Posterior vena cava (tissue), 2 donors: ENCODE data around the gene CCDC57. TPM values are rescaled to one million over a fixed set of nuclear protein-coding genes. Genes with fewer than 3 reads are reported as not detected.
A peak's percentile ranks its signal among the peaks of the same experiment; 100 is the strongest.
"Not testable (repeated sequence)": the region's sequence is repeated elsewhere in the genome, so short reads cannot be mapped to it uniquely, and the experiment has no call there.

Experiments
- DNase-seq: peaks from one replicate; pipeline ENCODE4 v3.0.0-alpha.2; 2020; ENCODE audit warnings: low spot score
- intact Hi-C, 2 donors: fragments of 100-400 bp; cut with DNase I; formaldehyde crosslinking; loops; one replicate each; pipeline versions ENCODE4 v1.14.1 to v1.14.2; 2022 to 2023
- long read RNA-seq, 2 donors: library from polyadenylated mRNA; unstranded; transcript quantifications; one replicate each; pipeline ENCODE4 v2.0.0, GENCODE V29; 2020 to 2021
- total RNA-seq, 2 donors: library from RNA; stranded (reverse); fragmentation: NEBNext Ultra II Directional; extraction: Animal tissue kit (Norgen Biotek cat#: 25700); gene quantifications; one replicate each; pipeline ENCODE4 v1.2.1, GENCODE V29; 2021
- donor health status: DM: yes; HTN: yes; CAD: no.
- donor health status: DM: yes; HTN: yes; CAD: no.

Gene CCDC57
- total RNA-seq: 10 to 100 TPM; 20.3 to 28.5 TPM
- long read RNA-seq, donor 1, partial matches to known transcripts: 4 of 8 reads
- long read RNA-seq, donor 1, other reads (novel, unspliced or antisense): 4 of 8 reads
- long read RNA-seq, donor 2, partial matches to known transcripts: 1 of 10 reads
- long read RNA-seq, donor 2, other reads (novel, unspliced or antisense): 8 of 10 reads

DNA sequence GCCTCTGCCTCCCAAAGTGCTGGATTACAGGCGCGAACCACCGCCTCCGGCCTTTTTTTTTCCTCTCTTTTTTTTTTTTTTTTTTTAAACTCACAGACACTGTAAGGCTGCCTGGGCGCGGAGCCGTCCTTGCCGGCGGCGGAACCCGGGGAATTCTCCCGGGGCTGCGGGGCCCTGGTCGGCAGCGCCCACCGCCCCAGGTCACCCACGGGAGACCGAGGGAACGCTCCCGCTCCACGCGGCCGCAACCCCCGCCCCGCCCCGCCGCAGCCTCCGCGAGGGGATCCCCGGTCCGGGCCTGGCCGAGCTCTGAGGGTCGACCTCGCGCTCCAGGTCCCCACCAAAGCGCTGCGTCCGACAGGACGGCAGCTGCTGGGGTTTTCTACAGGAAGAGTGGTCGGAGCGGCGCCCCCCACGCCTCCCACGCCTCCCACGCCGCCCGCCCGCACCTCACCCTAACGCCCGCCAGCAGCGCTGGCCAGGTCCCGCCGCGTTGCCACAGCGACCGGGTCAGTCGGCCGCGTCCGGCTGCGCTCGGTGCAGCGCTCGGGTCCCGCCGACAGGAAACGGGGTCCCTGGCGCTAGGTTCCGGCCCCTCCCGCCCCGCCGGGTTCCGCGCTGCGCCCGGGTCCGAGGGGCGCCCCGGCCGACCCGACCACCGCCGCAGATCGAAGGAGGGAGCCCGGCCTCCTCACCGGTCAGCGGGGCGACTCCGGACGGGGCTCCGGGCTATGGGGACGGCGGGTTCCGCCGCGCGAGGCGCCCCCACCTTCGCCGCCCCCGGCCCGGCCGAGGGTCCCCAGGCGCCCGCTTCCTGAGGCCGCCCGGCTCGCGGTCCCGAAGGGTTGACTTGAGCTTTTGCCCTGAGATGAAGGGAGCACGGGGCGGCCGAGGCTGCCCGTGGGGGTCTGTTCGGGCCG is at the start of gene CCDC57:
TSS of gene CCDC57 (minus strand) at position 512 of the 920 bp plus-strand sequence. CDS start 10,898 bp downstream, outside the sequence.
- intact Hi-C loops: no loop called here
- DNase-seq: peak; percentile 93

DNA sequence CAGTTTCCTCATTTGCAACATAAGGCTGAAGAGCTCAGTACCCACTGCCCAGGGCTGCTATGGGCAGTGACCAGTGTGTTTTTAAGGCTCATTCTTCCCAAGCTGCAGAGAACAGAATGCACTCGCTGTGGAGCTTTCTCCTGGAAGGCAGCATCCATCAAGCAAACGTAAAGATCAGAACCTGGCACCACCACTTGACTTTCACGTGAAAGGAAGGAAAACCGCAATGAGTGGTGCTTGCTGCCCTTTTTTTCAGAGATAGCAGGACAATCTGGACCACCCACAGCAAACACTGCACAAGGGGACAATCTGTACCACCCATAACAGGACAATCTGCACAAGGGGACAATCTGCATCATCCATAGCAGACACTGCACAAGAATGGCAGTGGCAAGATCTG is 49.7 kb upstream of the CCDC57 start:
- intact Hi-C loops: no loop called here
- DNase-seq: no peak

DNA sequence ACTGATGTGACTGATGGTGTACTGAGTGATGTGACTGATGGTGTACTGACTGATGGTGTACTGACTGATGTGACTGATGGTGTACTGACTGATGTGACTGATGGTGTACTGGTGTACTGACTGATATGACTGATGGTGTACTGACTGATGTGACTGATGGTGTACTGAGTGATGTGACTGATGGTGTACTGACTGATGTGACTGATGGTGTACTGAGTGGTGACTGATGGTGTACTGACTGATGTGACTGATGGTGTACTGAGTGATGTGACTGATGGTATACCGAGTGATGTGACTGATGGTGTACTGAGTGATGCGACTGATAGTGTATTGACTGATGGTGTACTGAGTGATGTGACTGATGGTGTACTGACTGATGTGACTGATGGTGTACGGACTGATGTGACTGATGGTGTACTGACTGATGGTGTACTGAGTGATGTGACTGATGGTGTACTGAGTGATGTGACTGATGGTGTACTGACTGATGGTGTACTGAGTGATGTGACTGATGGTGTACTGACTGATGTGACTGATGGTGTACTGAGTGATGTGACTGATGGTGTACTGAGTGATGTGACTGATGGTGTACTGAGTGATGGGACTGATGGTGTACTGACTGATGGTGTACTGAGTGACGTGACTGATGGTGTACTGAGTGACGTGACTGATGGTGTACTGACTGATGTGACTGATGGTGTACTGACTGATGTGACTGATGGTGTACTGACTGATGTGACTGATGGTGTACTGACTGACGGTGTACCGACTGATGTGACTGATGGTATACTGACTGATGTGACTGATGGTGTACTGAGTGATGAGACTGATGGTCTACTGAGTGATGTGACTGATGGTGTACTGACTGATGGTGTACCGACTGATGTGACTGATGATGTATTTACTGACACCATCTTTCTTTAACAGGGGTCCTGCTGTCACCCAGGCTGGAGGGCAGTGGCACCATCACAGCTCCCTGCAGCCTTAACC is 47.6 kb upstream of the CCDC57 start:
- DNase-seq, intact Hi-C loops: not testable (repeated sequence)

- no peak for DNase-seq
- intact Hi-C loops: no loop called here
Measured at GRCh38 chr17:82258555-82258954, 45.9 kb upstream of the CCDC57 start.

DNA sequence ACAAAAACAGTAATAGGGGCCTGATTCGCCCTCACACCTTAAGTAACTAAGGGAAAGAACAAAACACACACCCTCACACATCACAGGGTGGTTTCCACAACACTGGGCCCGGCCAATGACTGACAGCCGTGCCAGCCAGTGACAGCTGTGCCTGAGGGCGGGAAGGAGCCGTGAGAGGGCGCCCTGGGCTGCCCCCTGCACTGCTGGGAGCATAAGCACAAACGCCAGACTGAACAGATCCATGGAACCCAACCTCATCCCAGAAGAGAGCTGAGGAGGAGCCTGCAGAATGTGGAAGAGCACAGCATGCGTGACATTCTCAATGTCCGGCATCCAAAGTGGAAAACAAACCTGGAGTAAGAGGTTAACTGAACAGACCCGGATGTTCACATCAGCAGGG is 44.8 kb upstream of the CCDC57 start:
- intact Hi-C loops: no loop called here
- no peak for DNase-seq

GRCh38 chr17:82256242-82256885 is 43.7 kb upstream of the CCDC57 start:
- intact Hi-C loops: no loop called here
- no peak for DNase-seq

DNA sequence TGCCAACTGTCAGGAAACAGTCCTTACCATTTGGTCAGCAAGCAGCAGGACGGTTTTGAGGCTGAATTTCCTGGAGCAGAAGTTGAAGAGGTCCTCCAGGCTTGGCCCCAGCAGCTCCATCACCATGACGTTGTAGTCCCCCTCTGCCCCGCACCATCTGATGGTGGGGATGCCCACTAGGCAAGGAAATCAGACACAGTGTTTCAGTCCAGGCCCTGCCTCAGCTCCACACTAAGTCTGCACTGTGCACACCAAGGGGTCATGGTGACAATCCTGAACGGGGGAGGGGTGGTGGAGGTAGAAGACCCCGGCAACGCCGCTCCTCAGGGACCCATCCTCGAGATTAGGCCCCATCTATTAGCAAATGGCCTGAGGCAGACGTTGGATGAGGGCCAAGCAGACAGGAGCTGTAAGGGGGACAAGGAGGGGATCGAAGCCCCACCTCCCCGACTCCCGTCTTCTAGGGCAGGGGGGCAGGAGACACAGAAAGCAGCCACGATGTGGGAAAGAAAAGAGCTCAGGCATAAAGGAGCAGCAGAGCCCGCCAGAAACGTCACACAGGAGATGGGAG is 42.8 kb upstream of the CCDC57 start:
- DNase-seq: no peak
- intact Hi-C loops: no loop called here

GRCh38 chr17:82254746-82255145 is 42.1 kb upstream of the CCDC57 start:
- intact Hi-C loops: loop anchor here in 1 of 2 donors (5.0 kb wide), 1 partner anchor 73 kb away; no protein-coding TSS in a partner anchor
- DNase-seq: not testable (repeated sequence)

DNA sequence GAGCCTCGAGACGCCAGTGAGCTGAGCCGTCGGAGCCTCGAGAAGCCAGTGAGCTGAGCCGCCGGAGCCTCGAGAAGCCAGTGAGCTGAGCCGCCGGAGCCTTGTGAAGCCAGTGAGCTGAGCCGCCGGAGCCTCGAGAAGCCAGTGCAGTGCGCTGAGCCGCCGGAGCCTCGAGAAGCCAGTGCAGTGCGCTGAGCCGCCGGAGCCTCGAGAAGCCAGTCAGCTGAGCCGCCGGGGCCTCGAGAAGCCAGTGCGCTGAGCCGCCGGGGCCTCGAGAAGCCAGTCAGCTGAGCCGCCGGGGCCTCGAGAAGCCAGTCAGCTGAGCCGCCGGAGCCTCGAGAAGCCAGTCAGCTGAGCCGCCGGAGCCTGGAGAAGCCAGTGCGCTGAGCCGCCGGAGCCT is 41.5 kb upstream of the CCDC57 start:
- intact Hi-C loops: loop anchor here in 1 of 2 donors (5.0 kb wide), 1 partner anchor 73 kb away; no protein-coding TSS in a partner anchor

DNA sequence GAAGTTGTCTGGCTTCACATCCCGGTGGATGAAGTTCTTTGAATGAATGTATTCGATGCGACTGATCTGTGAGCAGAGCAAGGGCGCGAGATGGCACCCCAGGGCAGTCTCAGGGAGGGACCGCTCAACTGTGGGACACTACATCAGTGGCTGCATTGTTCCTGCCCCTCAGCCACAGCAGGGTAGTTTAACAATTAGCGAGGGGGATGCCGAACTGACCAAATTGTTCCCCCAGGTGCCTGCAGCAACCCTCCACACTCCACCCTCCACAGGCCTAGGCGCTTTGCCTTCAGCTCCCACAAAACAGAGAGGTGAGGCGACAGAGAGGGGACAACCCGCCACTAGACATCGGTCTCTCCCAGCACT is 40.5 kb upstream of the CCDC57 start:
- intact Hi-C loops: loop anchor here in 1 of 2 donors (5.0 kb wide), 1 partner anchor 74 kb away; no protein-coding TSS in a partner anchor
- DNase-seq: no peak

More for the DNA sequence above, 41.5 kb upstream of the CCDC57 start:
- DNase-seq: not testable (repeated sequence)

GRCh38 chr17:82252511-82253178 is 40.0 kb upstream of the CCDC57 start:
- intact Hi-C loops: loop anchor here in 1 of 2 donors (5.0 kb wide), 1 partner anchor 75 kb away; no protein-coding TSS in a partner anchor
- no peak for DNase-seq

DNA sequence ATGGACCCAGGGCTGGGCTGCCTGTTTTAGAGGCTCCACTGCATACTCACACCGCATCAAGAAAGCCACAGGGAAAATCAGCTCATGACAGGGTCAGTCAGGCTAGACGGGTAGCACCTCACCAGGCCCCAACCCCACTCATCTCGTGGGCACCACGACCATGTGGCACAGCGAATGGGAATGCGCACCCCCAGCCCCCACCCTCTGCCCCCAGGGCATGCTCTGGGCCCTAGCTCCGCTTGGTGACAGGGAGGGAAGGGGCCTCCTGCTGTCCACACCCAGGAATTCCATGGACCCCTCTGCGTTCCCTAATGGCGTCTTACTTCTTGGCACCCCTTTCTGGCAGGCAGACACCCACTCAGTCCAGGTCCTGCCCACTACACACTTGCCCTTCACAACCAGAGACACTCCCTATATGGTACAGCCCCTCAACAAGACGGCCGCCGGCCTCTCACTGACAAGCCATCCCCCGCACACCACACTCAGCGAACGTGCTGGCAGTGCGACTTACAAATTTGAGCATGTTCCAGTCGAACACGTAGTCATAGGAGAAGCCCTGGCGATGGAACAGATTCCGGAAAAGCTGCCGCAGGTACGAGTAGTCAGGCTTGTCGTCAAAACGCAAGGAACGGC is 38.3 kb upstream of the CCDC57 start:
- intact Hi-C loops: loop anchor here in 1 of 2 donors (5.0 kb wide), 1 partner anchor 76 kb away; no protein-coding TSS in a partner anchor
- no peak for DNase-seq

GRCh38 chr17:82249896-82250581 is 37.4 kb upstream of the CCDC57 start:
- no peak for DNase-seq
- intact Hi-C loops: loop anchor here (2.0 to 5.0 kb wide), 2 partner anchors 15 to 77 kb away; no protein-coding TSS in a partner anchor

GRCh38 chr17:82248815-82249674 is 36.4 kb upstream of the CCDC57 start:
- intact Hi-C loops: loop anchor here in 1 of 2 donors (2.0 kb wide), 1 partner anchor 16 kb away; no protein-coding TSS in a partner anchor
- no peak for DNase-seq

DNA sequence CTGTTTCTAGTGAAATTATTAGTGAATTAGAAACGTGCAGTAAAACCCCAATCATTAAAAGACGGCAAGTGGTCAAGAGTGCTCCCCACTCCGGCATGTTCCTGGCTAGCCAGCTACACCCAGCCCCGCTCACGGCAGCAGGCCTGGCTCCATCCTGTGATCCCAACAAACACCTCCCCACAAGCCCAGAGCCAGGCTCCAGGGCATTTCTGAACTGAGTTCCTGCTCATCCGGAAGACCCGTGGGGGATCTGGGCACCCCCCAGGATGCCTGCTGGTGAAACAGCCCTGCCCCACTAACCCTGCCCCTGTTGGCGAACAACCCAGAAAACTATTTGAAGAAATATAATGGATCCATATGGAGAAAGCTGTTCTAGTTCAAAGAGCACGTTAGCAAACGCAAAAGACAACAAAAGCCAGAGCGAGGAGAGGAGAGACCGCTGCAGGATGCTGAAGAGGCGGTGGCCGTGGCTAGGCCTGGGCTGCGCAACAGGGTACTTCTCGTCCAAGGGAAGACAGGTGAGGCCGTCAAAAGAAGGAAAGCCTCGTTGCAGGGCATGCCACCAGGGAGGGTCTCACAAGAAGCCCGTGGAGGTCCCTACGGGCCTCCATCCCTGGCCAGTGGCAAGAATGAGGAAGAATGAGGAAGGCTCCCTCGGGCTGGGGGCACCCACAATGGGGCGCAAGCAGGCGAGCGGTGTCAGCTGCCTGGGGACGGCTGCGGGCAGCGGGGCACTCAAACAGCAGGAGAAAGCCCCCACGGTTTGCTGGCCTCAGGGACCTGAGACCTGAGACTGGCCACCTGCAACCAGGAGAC is 35.4 kb upstream of the CCDC57 start:
- DNase-seq: no peak
- intact Hi-C loops: loop anchor here in 1 of 2 donors (2.0 kb wide), 1 partner anchor 17 kb away; no protein-coding TSS in a partner anchor
